GM23248 (cell line): ENCODE measurements around the gene PPP1R15B.

Experiments used
- EZH2 ChIP-seq: fragments of 200-600 bp; sonication (generic); IDR thresholded peaks from 2 replicates; pipeline ENCODE4 v1.6.1; 2018; ENCODE audit warnings: antibody characterized with exemption, mild to moderate bottlenecking; ENCODE audit not compliant: insufficient read depth, poor library complexity, severe bottlenecking
- EZH2phosphoT487 ChIP-seq: fragments of 200-600 bp; sonication (generic); IDR thresholded peaks from 2 replicates; pipeline ENCODE4 v1.6.1; 2018; ENCODE audit warnings: antibody characterized with exemption, moderate library complexity, mild to moderate bottlenecking, low read depth; ENCODE audit not compliant: insufficient read depth

DNA sequence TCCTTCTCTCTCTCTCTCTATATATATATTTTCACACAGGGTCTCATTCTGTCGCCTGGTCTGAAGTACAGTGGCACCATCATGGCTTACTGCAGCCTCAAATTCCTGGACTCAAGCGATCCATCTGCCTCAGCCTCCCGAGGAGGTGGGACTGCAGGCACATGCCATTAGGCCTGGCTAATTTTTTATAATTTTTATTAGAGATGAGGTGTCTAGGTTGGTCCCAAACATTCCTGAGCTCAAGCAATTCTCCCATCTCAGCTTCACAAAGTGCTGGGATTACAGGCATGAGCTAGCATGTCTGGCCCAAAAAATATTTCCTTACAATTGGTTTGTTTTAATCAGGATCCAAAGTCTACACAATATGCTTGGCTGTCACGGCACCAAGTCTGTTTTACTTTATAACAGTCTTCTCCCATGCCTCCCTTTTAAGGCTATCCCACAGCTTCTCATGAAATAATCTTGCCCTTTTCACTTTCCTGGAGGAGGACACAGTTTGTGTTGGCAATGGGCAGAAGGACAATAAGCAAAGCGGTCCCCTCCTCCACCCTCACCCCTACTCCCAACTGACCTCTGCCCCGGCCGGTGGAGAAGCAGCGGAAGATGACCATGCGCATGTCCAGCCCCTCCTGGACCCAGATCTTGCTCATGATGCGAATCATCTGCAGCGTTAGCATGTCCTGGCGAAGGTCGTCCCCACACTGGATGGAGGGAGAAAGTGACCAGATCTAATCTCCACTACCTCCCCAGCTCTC lies 28.2 kb upstream of the PPP1R15B start:
- no peak for TF ChIP-seq EZH2phosphoT487
- no peak for TF ChIP-seq EZH2
